SU-DHL-6 (cell line): ENCODE results near the gene STT3B.

Experiments used
- H2AFZ ChIP-seq: fragments of 200-600 bp; sonication (generic); 2 replicates; pipeline ENCODE4 v1.6.1; 2014; ENCODE audit warnings: low read depth, mild to moderate bottlenecking, moderate library complexity, mixed read lengths, antibody characterized with exemption, low read length; ENCODE audit not compliant: severe bottlenecking
- H3F3A ChIP-seq: fragments of 200-600 bp; shearing (Covaris generic); 2 replicates; pipeline ENCODE4 v1.6.0; 2016; ENCODE audit warnings: antibody characterized with exemption, mild to moderate bottlenecking; ENCODE audit not compliant: insufficient read depth
- H3K27ac ChIP-seq: fragments of 200-600 bp; sonication (generic); 2 replicates; pipeline ENCODE4 v1.5.1; 2016; ENCODE audit warnings: low read depth, mild to moderate bottlenecking, low read length, moderate library complexity, mixed read lengths
- H3K27me3 ChIP-seq: fragments of 200-600 bp; sonication (generic), shearing (Covaris generic); 2 replicates; pipeline ENCODE4 v1.6.0; 2014; ENCODE audit warnings: mild to moderate bottlenecking, low read length
- H3K36me3 ChIP-seq: fragments of 200-600 bp; sonication (generic); 2 replicates; pipeline ENCODE4 v1.6.1; 2014; ENCODE audit warnings: mild to moderate bottlenecking, low read length, mixed read lengths
- H3K4me2 ChIP-seq: fragments of 300-600, 200-600 bp; shearing (Covaris generic), sonication (generic); 2 replicates; pipeline ENCODE4 v1.6.0; 2014; ENCODE audit warnings: low read length, low read depth, mild to moderate bottlenecking; ENCODE audit not compliant: poor library complexity, severe bottlenecking
- H3K4me3 ChIP-seq: fragments of 200-600 bp; sonication (generic); 2 replicates; pipeline ENCODE4 v1.5.1; 2014; ENCODE audit warnings: antibody characterized with exemption, low read length, mild to moderate bottlenecking, mixed read lengths; ENCODE audit not compliant: insufficient read depth, poor library complexity, severe bottlenecking
- H3K79me2 ChIP-seq: fragments of 200-600 bp; sonication (generic); 2 replicates; pipeline ENCODE4 v1.6.1; 2014; ENCODE audit warnings: mild to moderate bottlenecking, low read length, moderate library complexity; ENCODE audit not compliant: insufficient read depth
- H3K9ac ChIP-seq: fragments of 200-600 bp; sonication (generic); 2 replicates; pipeline ENCODE4 v1.7.0; 2014; ENCODE audit warnings: mild to moderate bottlenecking, low read length
- H3K9me2 ChIP-seq: fragments of 200-600 bp; sonication (generic); replicated peaks from 2 replicates; pipeline ENCODE4 v1.6.1; 2014; ENCODE audit warnings: low read length; ENCODE audit not compliant: insufficient read depth
- H3K9me3 ChIP-seq: fragments of 200-600 bp; sonication (generic); 2 replicates; pipeline ENCODE4 v1.6.1; 2014; ENCODE audit warnings: low read length, mixed read lengths; ENCODE audit not compliant: insufficient read depth
- H4K20me1 ChIP-seq: fragments of 200-600 bp; sonication (generic); 2 replicates; pipeline ENCODE4 v1.6.1; 2014; ENCODE audit warnings: low read depth, mild to moderate bottlenecking, antibody characterized with exemption, low read length, moderate library complexity, mixed read lengths
- EZH2phosphoT487 ChIP-seq: fragments of 200-600 bp; sonication (generic), shearing (Covaris generic); conservative IDR thresholded peaks from 2 replicates; pipeline ENCODE4 v1.6.1; 2018; ENCODE audit warnings: mild to moderate bottlenecking, antibody characterized with exemption, low read length, moderate library complexity, mixed read lengths
- TF ChIP-seq, protein P1 (sequence below): fragments of 200-600 bp; sonication (generic); IDR thresholded peaks from one replicate; pipeline ENCODE4 v1.5.1; 2017; ENCODE audit warnings: antibody characterized with exemption, mild to moderate bottlenecking, low read length, moderate library complexity; ENCODE audit not compliant: insufficient read depth, poor library complexity, severe bottlenecking

The STT3B gene

GRCh38 chr3:31625358-31625757 is 92.6 kb downstream of the STT3B start:
- Histone ChIP-seq H3K4me3 (no peak overlapping the region), H3K79me2 (no peaks in the 10 kb centered on the region)

GRCh38 chr3:31629054-31629453 is 96.3 kb downstream of the STT3B start:
- Histone ChIP-seq H3F3A (peaks cover 4% of the 10 kb centered on the region), H3K4me3 (no peak overlapping the region)

More at GRCh38 chr3:31625358-31625757, 92.6 kb downstream of the STT3B start:
- Histone ChIP-seq H3K9ac (no peak overlapping the region), H3K9me3 (no peaks in the 10 kb centered on the region), H3K9me2 (no peaks in the 10 kb centered on the region), H3K27me3 (no peaks in the 10 kb centered on the region), H2AFZ (no peak overlapping the region), H3K36me3 (peaks cover 60% of the 10 kb centered on the region), H3F3A (peaks cover 9% of the 10 kb centered on the region; the same call in 1 of the 2 replicates), H3K4me2 (no peak overlapping the region), H4K20me1 (no peaks in the 10 kb centered on the region), H3K27ac (no peak overlapping the region)
- TF ChIP-seq, protein P1, sequence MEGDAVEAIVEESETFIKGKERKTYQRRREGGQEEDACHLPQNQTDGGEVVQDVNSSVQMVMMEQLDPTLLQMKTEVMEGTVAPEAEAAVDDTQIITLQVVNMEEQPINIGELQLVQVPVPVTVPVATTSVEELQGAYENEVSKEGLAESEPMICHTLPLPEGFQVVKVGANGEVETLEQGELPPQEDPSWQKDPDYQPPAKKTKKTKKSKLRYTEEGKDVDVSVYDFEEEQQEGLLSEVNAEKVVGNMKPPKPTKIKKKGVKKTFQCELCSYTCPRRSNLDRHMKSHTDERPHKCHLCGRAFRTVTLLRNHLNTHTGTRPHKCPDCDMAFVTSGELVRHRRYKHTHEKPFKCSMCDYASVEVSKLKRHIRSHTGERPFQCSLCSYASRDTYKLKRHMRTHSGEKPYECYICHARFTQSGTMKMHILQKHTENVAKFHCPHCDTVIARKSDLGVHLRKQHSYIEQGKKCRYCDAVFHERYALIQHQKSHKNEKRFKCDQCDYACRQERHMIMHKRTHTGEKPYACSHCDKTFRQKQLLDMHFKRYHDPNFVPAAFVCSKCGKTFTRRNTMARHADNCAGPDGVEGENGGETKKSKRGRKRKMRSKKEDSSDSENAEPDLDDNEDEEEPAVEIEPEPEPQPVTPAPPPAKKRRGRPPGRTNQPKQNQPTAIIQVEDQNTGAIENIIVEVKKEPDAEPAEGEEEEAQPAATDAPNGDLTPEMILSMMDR, result no peak
- TF ChIP-seq EZH2phosphoT487, result no peak

GRCh38 chr3:31634476-31634875 is 101.8 kb downstream of the STT3B start:
- TF ChIP-seq, protein P1, result no peak
- no peak for TF ChIP-seq EZH2phosphoT487
- Histone ChIP-seq H4K20me1 (no peaks in the 10 kb centered on the region), H3K9me2 (no peaks in the 10 kb centered on the region), H3K9ac (no peak overlapping the region), H3K4me2 (no peak overlapping the region), H3K36me3 (peaks cover 33% of the 10 kb centered on the region), H3K9me3 (no peaks in the 10 kb centered on the region), H2AFZ (no peak overlapping the region), H3F3A (no peaks in the 10 kb centered on the region; the same call in 1 of the 2 replicates), H3K79me2 (no peaks in the 10 kb centered on the region), H3K27ac (no peak overlapping the region), H3K4me3 (no peak overlapping the region), H3K27me3 (no peaks in the 10 kb centered on the region)

More at GRCh38 chr3:31629054-31629453, 96.3 kb downstream of the STT3B start:
- H4K20me1 ChIP-seq, result no peaks in the 10 kb centered on the region
- TF ChIP-seq, protein P1, result no peak
- no peak for TF ChIP-seq EZH2phosphoT487
- no peaks in the 10 kb centered on the region for H3K9me2 ChIP-seq
- H3K4me2 ChIP-seq, result no peak overlapping the region
- H2AFZ ChIP-seq, result no peak overlapping the region
- H3K9me3 ChIP-seq, result no peaks in the 10 kb centered on the region
- H3K79me2 ChIP-seq, result no peaks in the 10 kb centered on the region
- no peak overlapping the region; the same call in 1 of the 2 replicates for H3K27ac ChIP-seq
- no peaks in the 10 kb centered on the region for H3K27me3 ChIP-seq
- peaks cover 52% of the 10 kb centered on the region for H3K36me3 ChIP-seq
- H3K9ac ChIP-seq, result no peak overlapping the region
